Rectal smooth muscle tissue (tissue), 1 donor: Measurements from ENCODE around the gene KIF13A.

Experiments used
- H3K27ac ChIP-seq: one replicate; pipeline ENCODE4 v1.7.0; 2013; ENCODE audit warnings: low read depth, low read length, inconsistent platforms
- H3K27me3 ChIP-seq: one replicate; pipeline ENCODE4 v1.7.0; 2013; ENCODE audit warnings: low read length; ENCODE audit not compliant: control insufficient read depth, insufficient read depth
- H3K36me3 ChIP-seq: one replicate; pipeline ENCODE4 v1.7.0; 2013; ENCODE audit warnings: low read length; ENCODE audit not compliant: control insufficient read depth, insufficient read depth
- H3K4me1 ChIP-seq: one replicate; pipeline ENCODE4 v1.7.0; 2013; ENCODE audit warnings: low read length; ENCODE audit not compliant: control insufficient read depth, insufficient read depth
- H3K4me3 ChIP-seq: one replicate; pipeline ENCODE4 v1.7.0; 2013; ENCODE audit warnings: low read length
- H3K9ac ChIP-seq: one replicate; pipeline ENCODE4 v1.7.0; 2013; ENCODE audit warnings: low read length

The KIF13A gene

GRCh38 chr6:17974570-17975368 lies 12.7 kb downstream of the KIF13A start:
- Histone ChIP-seq H3K9ac (no peak overlapping the region), H3K27ac (no peak overlapping the region), H3K36me3 (no peaks in the 10 kb centered on the region), H3K27me3 (no peaks in the 10 kb centered on the region), H3K4me1 (peaks cover 9% of the 10 kb centered on the region), H3K4me3 (no peak overlapping the region)

- H3K4me3 ChIP-seq = no peak overlapping the region
- H3K36me3 ChIP-seq = no peaks in the 10 kb centered on the region
- no peak overlapping the region for H3K9ac ChIP-seq
- H3K4me1 ChIP-seq = peaks cover 9% of the 10 kb centered on the region
- peak overlapping the region; percentile 44 for H3K27ac ChIP-seq
- H3K27me3 ChIP-seq = no peaks in the 10 kb centered on the region
These were observed 14.3 kb downstream of the KIF13A start for GRCh38 chr6:17972978-17973622.

GRCh38 chr6:17972074-17972952 lies 15.1 kb downstream of the KIF13A start:
- Histone ChIP-seq H3K9ac (no peak overlapping the region), H3K36me3 (no peaks in the 10 kb centered on the region), H3K4me3 (no peak overlapping the region), H3K27ac (peak overlapping the region; percentile 44), H3K4me1 (peaks cover 9% of the 10 kb centered on the region), H3K27me3 (no peaks in the 10 kb centered on the region)

- Histone ChIP-seq H3K27me3 (no peaks in the 10 kb centered on the region), H3K9ac (no peak overlapping the region), H3K4me1 (peaks cover 9% of the 10 kb centered on the region), H3K36me3 (no peaks in the 10 kb centered on the region), H3K4me3 (no peak overlapping the region), H3K27ac (no peak overlapping the region)
These were observed 16.0 kb downstream of the KIF13A start for GRCh38 chr6:17971128-17972073.

- Histone ChIP-seq H3K27me3 (no peaks in the 10 kb centered on the region), H3K27ac (no peak overlapping the region), H3K36me3 (no peaks in the 10 kb centered on the region), H3K9ac (no peak overlapping the region), H3K4me3 (no peak overlapping the region), H3K4me1 (peaks cover 18% of the 10 kb centered on the region)
These were observed 18.6 kb downstream of the KIF13A start for GRCh38 chr6:17968876-17969275.

- no peak overlapping the region for H3K4me3 ChIP-seq
- peak overlapping the region; percentile 28 for H3K27ac ChIP-seq
- peaks cover 13% of the 10 kb centered on the region for H3K4me1 ChIP-seq
- no peaks in the 10 kb centered on the region for H3K36me3 ChIP-seq
- H3K27me3 ChIP-seq = no peaks in the 10 kb centered on the region
- no peak overlapping the region for H3K9ac ChIP-seq
These were observed 19.5 kb downstream of the KIF13A start for GRCh38 chr6:17967668-17968518.

- H3K9ac ChIP-seq = no peak overlapping the region
- H3K27me3 ChIP-seq = no peaks in the 10 kb centered on the region
- H3K27ac ChIP-seq = no peak overlapping the region
- no peak overlapping the region for H3K4me3 ChIP-seq
- no peaks in the 10 kb centered on the region for H3K36me3 ChIP-seq
- peaks cover 14% of the 10 kb centered on the region for H3K4me1 ChIP-seq
These were observed 21.0 kb downstream of the KIF13A start for GRCh38 chr6:17966451-17966850.

- H3K4me3 ChIP-seq = no peak overlapping the region
- H3K36me3 ChIP-seq = no peaks in the 10 kb centered on the region
- H3K9ac ChIP-seq = no peak overlapping the region
- H3K4me1 ChIP-seq = peaks cover 19% of the 10 kb centered on the region
- H3K27ac ChIP-seq = peak overlapping the region; percentile 44
- H3K27me3 ChIP-seq = no peaks in the 10 kb centered on the region
These were observed 22.0 kb downstream of the KIF13A start for GRCh38 chr6:17965397-17965796.

- Histone ChIP-seq H3K4me1 (peaks cover 19% of the 10 kb centered on the region), H3K9ac (no peak overlapping the region), H3K27ac (peak overlapping the region; percentile 44), H3K27me3 (no peaks in the 10 kb centered on the region), H3K4me3 (no peak overlapping the region), H3K36me3 (no peaks in the 10 kb centered on the region)
These were observed 22.8 kb downstream of the KIF13A start for GRCh38 chr6:17964633-17965032.

GRCh38 chr6:17962436-17963031 lies 24.9 kb downstream of the KIF13A start:
- H3K27ac ChIP-seq = peak overlapping the region; percentile 85
- peaks cover 28% of the 10 kb centered on the region for H3K4me1 ChIP-seq
- peak overlapping the region; percentile 19 for H3K4me3 ChIP-seq

GRCh38 chr6:17959302-17959701 lies 28.1 kb downstream of the KIF13A start:
- Histone ChIP-seq H3K27me3 (no peaks in the 10 kb centered on the region), H3K4me1 (peaks cover 19% of the 10 kb centered on the region), H3K27ac (peak overlapping the region; percentile 7), H3K36me3 (no peaks in the 10 kb centered on the region), H3K4me3 (no peak overlapping the region), H3K9ac (no peak overlapping the region)

More at GRCh38 chr6:17962436-17963031, 24.9 kb downstream of the KIF13A start:
- Histone ChIP-seq H3K36me3 (no peaks in the 10 kb centered on the region), H3K27me3 (no peaks in the 10 kb centered on the region), H3K9ac (no peak overlapping the region)
